ENCODE data around the gene CDK17. TPM values are rescaled to one million over a fixed set of nuclear protein-coding genes. Genes with fewer than 3 reads are reported as not detected.

Gene CDK17
- polyA plus RNA-seq, 1 of the 3 experiments (the other 2 are of a cell fraction): 11.7 TPM

GRCh38 chr12:96295532-96296160, 104.6 kb downstream of the CDK17 start:
- Histone ChIP-seq H3K9ac (no peak overlapping the region), H2AFZ (ENCODE audit: low read depth) (no peak overlapping the region), H3K4me1 (ENCODE audit: control insufficient read depth in 1 of 2, insufficient read depth in 2 of 2, low read depth in 1 of 2, low read length in 1 of 2) (no peaks in the 10 kb centered on the region), H3K79me2 (ENCODE audit: insufficient read depth) (peaks cover 13% of the 10 kb centered on the region), H3K27ac (ENCODE audit: low read depth in 2 of 2, low read length in 1 of 2) (no peak overlapping the region), H3K9me3 (no peaks in the 10 kb centered on the region), H3K9me2 (no peaks in the 10 kb centered on the region), H3F3A (replicated peaks; ENCODE audit: insufficient read depth) (peaks cover 38% of the 10 kb centered on the region), H3K36me3 (replicated peaks in 1 of 2; ENCODE audit: control insufficient read depth in 1 of 2, insufficient read depth in 2 of 2, low read length in 1 of 2) (peaks cover 36 to 88% of the 10 kb centered on the region in 2 experiments), H3K4me2 (no peak overlapping the region), H4K20me1 (ENCODE audit: insufficient read depth) (no peaks in the 10 kb centered on the region), H3K4me3 (ENCODE audit: low read depth in 2 of 2, low read length in 1 of 2) (no peak overlapping the region), H3K27me3 (ENCODE audit: insufficient read depth) (no peaks in the 10 kb centered on the region)
- 95% methylated on average over 6 of the region's 6 CpGs for WGBS (ENCODE audit: low lambda C conversion rate)
- no peak for DNase-seq
- ChIA-PET POLR2A (no interaction called here), CTCF (no interaction called here)
- no peak for TF ChIP-seq GATA2 (CRISPR knock-in tag; IDR thresholded peaks at IDR 0.05)
- TF ChIP-seq IRF3 (IDR thresholded peaks at IDR 0.05; ENCODE audit: low read depth, low read length): no peak
- TF ChIP-seq, protein P1, sequence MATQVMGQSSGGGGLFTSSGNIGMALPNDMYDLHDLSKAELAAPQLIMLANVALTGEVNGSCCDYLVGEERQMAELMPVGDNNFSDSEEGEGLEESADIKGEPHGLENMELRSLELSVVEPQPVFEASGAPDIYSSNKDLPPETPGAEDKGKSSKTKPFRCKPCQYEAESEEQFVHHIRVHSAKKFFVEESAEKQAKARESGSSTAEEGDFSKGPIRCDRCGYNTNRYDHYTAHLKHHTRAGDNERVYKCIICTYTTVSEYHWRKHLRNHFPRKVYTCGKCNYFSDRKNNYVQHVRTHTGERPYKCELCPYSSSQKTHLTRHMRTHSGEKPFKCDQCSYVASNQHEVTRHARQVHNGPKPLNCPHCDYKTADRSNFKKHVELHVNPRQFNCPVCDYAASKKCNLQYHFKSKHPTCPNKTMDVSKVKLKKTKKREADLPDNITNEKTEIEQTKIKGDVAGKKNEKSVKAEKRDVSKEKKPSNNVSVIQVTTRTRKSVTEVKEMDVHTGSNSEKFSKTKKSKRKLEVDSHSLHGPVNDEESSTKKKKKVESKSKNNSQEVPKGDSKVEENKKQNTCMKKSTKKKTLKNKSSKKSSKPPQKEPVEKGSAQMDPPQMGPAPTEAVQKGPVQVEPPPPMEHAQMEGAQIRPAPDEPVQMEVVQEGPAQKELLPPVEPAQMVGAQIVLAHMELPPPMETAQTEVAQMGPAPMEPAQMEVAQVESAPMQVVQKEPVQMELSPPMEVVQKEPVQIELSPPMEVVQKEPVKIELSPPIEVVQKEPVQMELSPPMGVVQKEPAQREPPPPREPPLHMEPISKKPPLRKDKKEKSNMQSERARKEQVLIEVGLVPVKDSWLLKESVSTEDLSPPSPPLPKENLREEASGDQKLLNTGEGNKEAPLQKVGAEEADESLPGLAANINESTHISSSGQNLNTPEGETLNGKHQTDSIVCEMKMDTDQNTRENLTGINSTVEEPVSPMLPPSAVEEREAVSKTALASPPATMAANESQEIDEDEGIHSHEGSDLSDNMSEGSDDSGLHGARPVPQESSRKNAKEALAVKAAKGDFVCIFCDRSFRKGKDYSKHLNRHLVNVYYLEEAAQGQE (IDR thresholded peaks at IDR 0.05; ENCODE audit: low read depth, low read length): no peak
- TF ChIP-seq RXRA (IDR thresholded peaks at IDR 0.05; ENCODE audit: borderline replicate concordance, low read depth): no peak
- no peak for TF ChIP-seq USF2 (IDR thresholded peaks at IDR 0.05; ENCODE audit: borderline replicate concordance, low read depth, low read length)
- no peak for TF ChIP-seq TEAD4 (IDR thresholded peaks at IDR 0.05; ENCODE audit: borderline replicate concordance, insufficient read depth)
- TF ChIP-seq FOXM1 (IDR thresholded peaks at IDR 0.05; ENCODE audit: low read depth): no peak
- TF ChIP-seq YY1 (IDR thresholded peaks at IDR 0.05; ENCODE audit: low read depth): no peak
- no peak for TF ChIP-seq RFX5 (IDR thresholded peaks at IDR 0.05; ENCODE audit: low read length)
- TF ChIP-seq MXI1 (IDR thresholded peaks at IDR 0.05; ENCODE audit: low read depth, low read length): no peak
- TF ChIP-seq CHD2 (IDR thresholded peaks at IDR 0.05; ENCODE audit: low read length, partially characterized antibody): no peak
- no peak for TF ChIP-seq PBX3 (IDR thresholded peaks at IDR 0.05)
